Astrocyte of the cerebellum (primary cell): ENCODE results near the gene GRM3.

Experiments
- DNase-seq: peaks from one replicate; pipeline ENCODE4 v3.0.0-alpha.2; 2011; ENCODE audit warnings: low read depth
- H3K4me3 ChIP-seq: 2 replicates; pipeline ENCODE4 v1.5.1; 2011; ENCODE audit warnings: mild to moderate bottlenecking, low read depth, low read length, moderate library complexity
- CTCF ChIP-seq: IDR thresholded peaks from 2 replicates; pipeline ENCODE4 v1.5.1; 2012; ENCODE audit warnings: low read length, low read depth, moderate library complexity, mild to moderate bottlenecking; ENCODE audit errors: missing control alignments
- in situ Hi-C: cut with HindIII; loops from 2 replicates; pipeline ENCODE4 v1.10.0; 2017; ENCODE audit warnings: low sequenced_read_pairs

GRM3 gene

GRCh38 chr7:86776136-86776535, 132.4 kb downstream of the GRM3 start:
- no peak overlapping the region for H3K4me3 ChIP-seq
- DNase-seq, result no peak
- TF ChIP-seq CTCF, result no peak
- in situ Hi-C loops, result no loop called here

- no peak for TF ChIP-seq CTCF
- no peak for DNase-seq
- in situ Hi-C loops, result no loop called here
- H3K4me3 ChIP-seq, result no peak overlapping the region
These were observed 134.6 kb downstream of the GRM3 start for GRCh38 chr7:86778271-86778670.

GRCh38 chr7:86784765-86785164, 141.1 kb downstream of the GRM3 start:
- H3K4me3 ChIP-seq, result no peak overlapping the region
- in situ Hi-C loops, result no loop called here
- no peak for DNase-seq
- no peak for TF ChIP-seq CTCF

GRCh38 chr7:86785641-86786040, 141.9 kb downstream of the GRM3 start:
- TF ChIP-seq CTCF, result no peak
- DNase-seq, result no peak
- no peak overlapping the region for H3K4me3 ChIP-seq
- in situ Hi-C loops, result no loop called here

GRCh38 chr7:86786376-86786775, 142.7 kb downstream of the GRM3 start:
- no peak for TF ChIP-seq CTCF
- H3K4me3 ChIP-seq, result no peak overlapping the region
- in situ Hi-C loops, result no loop called here
- no peak for DNase-seq

GRCh38 chr7:86788948-86789347, 145.2 kb downstream of the GRM3 start:
- no peak for DNase-seq
- TF ChIP-seq CTCF, result no peak
- no peak overlapping the region for H3K4me3 ChIP-seq
- in situ Hi-C loops, result no loop called here

- H3K4me3 ChIP-seq, result no peak overlapping the region
- in situ Hi-C loops, result no loop called here
- no peak for TF ChIP-seq CTCF
- DNase-seq, result no peak
These were observed 146.7 kb downstream of the GRM3 start for GRCh38 chr7:86790383-86790782.
